Measurements from ENCODE around the gene TRAF3. TPM values are rescaled to one million over a fixed set of nuclear protein-coding genes. Genes with fewer than 3 reads are reported as not detected.
"Not testable (repeated sequence)": the region's sequence is repeated elsewhere in the genome, so short reads cannot be mapped to it uniquely, and the experiment has no call there.

Gene TRAF3
- polyA plus RNA-seq, 1 of the 3 experiments (the other 2 are of a cell fraction) = 17.9 TPM

- DNase-seq = no peak
These were observed 45.1 kb downstream of the TRAF3 start for GRCh38 chr14:102822311-102822863.

GRCh38 chr14:102822887-102823286 lies 45.6 kb downstream of the TRAF3 start:
- Histone ChIP-seq H3F3A (replicated peaks; ENCODE audit: insufficient read depth) (peaks cover 19% of the 10 kb centered on the region), H3K79me2 (ENCODE audit: insufficient read depth) (peaks cover 91% of the 10 kb centered on the region), H3K4me1 (ENCODE audit: control insufficient read depth in 1 of 2, insufficient read depth in 2 of 2, low read depth in 1 of 2, low read length in 1 of 2) (peaks cover 8 to 18% of the 10 kb centered on the region in 2 experiments; a peak in 3 of 4 replicates), H4K20me1 (ENCODE audit: insufficient read depth) (peaks cover 76% of the 10 kb centered on the region)
- H3K36me3 ChIP-seq (replicated peaks in 1 of 2; ENCODE audit: control insufficient read depth in 1 of 2, insufficient read depth in 2 of 2, low read length in 1 of 2); H3K9me2 ChIP-seq; H3K4me3 ChIP-seq (ENCODE audit: low read depth in 2 of 2, low read length in 1 of 2); POLR2A ChIA-PET; DNase-seq; CTCF ChIA-PET; H3K4me2 ChIP-seq; H2AFZ ChIP-seq (ENCODE audit: low read depth); H3K9me3 ChIP-seq; H3K27me3 ChIP-seq (ENCODE audit: insufficient read depth); H3K27ac ChIP-seq (ENCODE audit: low read depth in 2 of 2, low read length in 1 of 2); H3K9ac ChIP-seq: not testable (repeated sequence)
- 97% methylated on average over 6 of the region's 6 CpGs for WGBS (ENCODE audit: low lambda C conversion rate)

More at GRCh38 chr14:102822311-102822863, 45.1 kb downstream of the TRAF3 start:
- H2AFZ ChIP-seq (ENCODE audit: low read depth) = no peak overlapping the region
- TF ChIP-seq SMC3 (IDR thresholded peaks at IDR 0.05; ENCODE audit: low read depth, low read length) (no peak), TCF12 (IDR thresholded peaks at IDR 0.05) (peak; percentile 25; the same call in 1 of the 2 replicates), IRF3 (IDR thresholded peaks at IDR 0.05; ENCODE audit: low read depth, low read length) (no peak), RFX5 (IDR thresholded peaks at IDR 0.05; ENCODE audit: low read length) (no peak), RXRA (IDR thresholded peaks at IDR 0.05; ENCODE audit: borderline replicate concordance, low read depth) (no peak), GATA2 (CRISPR knock-in tag; IDR thresholded peaks at IDR 0.05) (no peak), CTCF (IDR thresholded peaks at IDR 0.05) (no peak), ELF1 (IDR thresholded peaks at IDR 0.05) (no peak)
- 90% methylated on average over 10 of the region's 10 CpGs for WGBS (ENCODE audit: low lambda C conversion rate)
- H3K4me2 ChIP-seq = no peak overlapping the region
- H3K27me3 ChIP-seq (ENCODE audit: insufficient read depth) = no peaks in the 10 kb centered on the region
- H3F3A ChIP-seq (replicated peaks; ENCODE audit: insufficient read depth) = peaks cover 19% of the 10 kb centered on the region
- H3K4me1 ChIP-seq (ENCODE audit: control insufficient read depth in 1 of 2, insufficient read depth in 2 of 2, low read depth in 1 of 2, low read length in 1 of 2) = peaks cover 5 to 18% of the 10 kb centered on the region in 2 experiments; a peak in 3 of 4 replicates
- no peaks in the 10 kb centered on the region for H3K9me3 ChIP-seq
- H3K9me2 ChIP-seq = no peaks in the 10 kb centered on the region
- peaks cover 76% of the 10 kb centered on the region for H4K20me1 ChIP-seq (ENCODE audit: insufficient read depth)
- H3K27ac ChIP-seq (ENCODE audit: low read depth in 2 of 2, low read length in 1 of 2) = no peak overlapping the region
- H3K4me3 ChIP-seq (ENCODE audit: low read depth in 2 of 2, low read length in 1 of 2) = no peak overlapping the region
- H3K36me3 ChIP-seq (replicated peaks in 1 of 2; ENCODE audit: control insufficient read depth in 1 of 2, insufficient read depth in 2 of 2, low read length in 1 of 2) = no peaks in the 10 kb centered on the region
- H3K9ac ChIP-seq = no peak overlapping the region
- ChIA-PET CTCF (no interaction called here), POLR2A (no interaction called here)
- H3K79me2 ChIP-seq (ENCODE audit: insufficient read depth) = peaks cover 91% of the 10 kb centered on the region

- Histone ChIP-seq H3K4me3 (ENCODE audit: low read depth in 2 of 2, low read length in 1 of 2) (no peak overlapping the region), H3K9me2 (no peaks in the 10 kb centered on the region), H3K27ac (ENCODE audit: low read depth in 2 of 2, low read length in 1 of 2) (no peak overlapping the region), H3K4me1 (ENCODE audit: control insufficient read depth in 1 of 2, insufficient read depth in 2 of 2, low read depth in 1 of 2, low read length in 1 of 2) (peaks cover 11 to 14% of the 10 kb centered on the region in 2 experiments; a peak in 3 of 4 replicates), H3K9me3 (no peaks in the 10 kb centered on the region), H3K4me2 (no peak overlapping the region), H3K79me2 (ENCODE audit: insufficient read depth) (peaks cover 91% of the 10 kb centered on the region), H3F3A (replicated peaks; ENCODE audit: insufficient read depth) (peaks cover 19% of the 10 kb centered on the region), H3K9ac (no peak overlapping the region), H3K36me3 (replicated peaks in 1 of 2; ENCODE audit: control insufficient read depth in 1 of 2, insufficient read depth in 2 of 2, low read length in 1 of 2) (no peaks in the 10 kb centered on the region), H2AFZ (ENCODE audit: low read depth) (no peak overlapping the region), H3K27me3 (ENCODE audit: insufficient read depth) (no peaks in the 10 kb centered on the region), H4K20me1 (ENCODE audit: insufficient read depth) (peaks cover 76% of the 10 kb centered on the region)
- 97% methylated on average over 5 of the region's 5 CpGs for WGBS (ENCODE audit: low lambda C conversion rate)
- TF ChIP-seq SIN3A (IDR thresholded peaks at IDR 0.05; ENCODE audit: borderline replicate concordance, low read depth, low read length) = no peak
- TF ChIP-seq EZH2phosphoT487 (IDR thresholded peaks at IDR 0.05; ENCODE audit: borderline replicate concordance, low read depth) = no peak
- no peak for TF ChIP-seq TEAD4 (IDR thresholded peaks at IDR 0.05; ENCODE audit: borderline replicate concordance, insufficient read depth)
- no peak for TF ChIP-seq ELF1 (IDR thresholded peaks at IDR 0.05)
- no peak for TF ChIP-seq NFIC (IDR thresholded peaks at IDR 0.05; ENCODE audit: borderline replicate concordance)
- TF ChIP-seq ZBTB33 (IDR thresholded peaks at IDR 0.05; ENCODE audit: borderline replicate concordance, low read depth) = no peak
- TF ChIP-seq FOSL2 (IDR thresholded peaks at IDR 0.05; ENCODE audit: borderline replicate concordance, low read depth) = no peak
- no peak for TF ChIP-seq RXRA (IDR thresholded peaks at IDR 0.05; ENCODE audit: borderline replicate concordance, low read depth)
- no peak for TF ChIP-seq USF2 (IDR thresholded peaks at IDR 0.05; ENCODE audit: borderline replicate concordance, low read depth, low read length)
- DNase-seq = no peak
- ChIA-PET POLR2A (no interaction called here), CTCF (no interaction called here)
These were observed 46.3 kb downstream of the TRAF3 start for GRCh38 chr14:102823546-102823945.

Data from SK-N-SH (cell line).